Measurements from ENCODE around the gene MAML2.

DNA sequence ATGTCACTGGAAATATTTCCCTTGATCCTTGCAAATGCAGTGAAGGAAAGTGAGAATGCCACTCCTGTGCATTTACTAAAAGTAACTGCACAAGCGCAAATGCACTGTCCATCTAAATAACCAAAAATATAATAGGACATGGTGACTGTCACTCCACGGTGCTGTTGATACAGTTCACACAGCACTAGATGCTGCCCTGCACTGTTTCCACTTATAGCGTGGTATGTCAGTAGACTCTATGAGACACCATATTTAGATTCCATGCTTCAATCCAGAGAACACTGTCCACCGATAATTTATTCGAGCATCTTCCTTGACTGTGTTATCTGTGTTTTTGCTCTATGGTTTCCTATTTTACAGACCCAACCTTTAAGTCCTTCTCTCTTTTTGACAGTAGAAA lies 125.8 kb downstream of the MAML2 start:
- TF ChIP-seq, protein P1, sequence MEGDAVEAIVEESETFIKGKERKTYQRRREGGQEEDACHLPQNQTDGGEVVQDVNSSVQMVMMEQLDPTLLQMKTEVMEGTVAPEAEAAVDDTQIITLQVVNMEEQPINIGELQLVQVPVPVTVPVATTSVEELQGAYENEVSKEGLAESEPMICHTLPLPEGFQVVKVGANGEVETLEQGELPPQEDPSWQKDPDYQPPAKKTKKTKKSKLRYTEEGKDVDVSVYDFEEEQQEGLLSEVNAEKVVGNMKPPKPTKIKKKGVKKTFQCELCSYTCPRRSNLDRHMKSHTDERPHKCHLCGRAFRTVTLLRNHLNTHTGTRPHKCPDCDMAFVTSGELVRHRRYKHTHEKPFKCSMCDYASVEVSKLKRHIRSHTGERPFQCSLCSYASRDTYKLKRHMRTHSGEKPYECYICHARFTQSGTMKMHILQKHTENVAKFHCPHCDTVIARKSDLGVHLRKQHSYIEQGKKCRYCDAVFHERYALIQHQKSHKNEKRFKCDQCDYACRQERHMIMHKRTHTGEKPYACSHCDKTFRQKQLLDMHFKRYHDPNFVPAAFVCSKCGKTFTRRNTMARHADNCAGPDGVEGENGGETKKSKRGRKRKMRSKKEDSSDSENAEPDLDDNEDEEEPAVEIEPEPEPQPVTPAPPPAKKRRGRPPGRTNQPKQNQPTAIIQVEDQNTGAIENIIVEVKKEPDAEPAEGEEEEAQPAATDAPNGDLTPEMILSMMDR (IDR thresholded peaks at IDR 0.05), result no peak
- TF ChIP-seq POLR2AphosphoS5 (IDR thresholded peaks at IDR 0.05; ENCODE audit: low read depth, low read length), result no peak
- TF ChIP-seq SIN3A (IDR thresholded peaks at IDR 0.05; ENCODE audit: borderline replicate concordance, insufficient read depth, low read depth, low read length), result no peak

Measured in Panc1 (cell line).